Activated CD4-positive, alpha-beta T cell treated with anti-CD3 and anti-CD28 coated beads, Interleukin-10, Interleukin-2, amounts not matched to agents 100 ng/mL and 50 ng/mL, durations not matched to agents 16 hours and 8 hours (primary cell): ENCODE data around the gene ENTPD2.

Experiments used
- DNase-seq: peaks from one replicate; pipeline ENCODE4 v3.0.0-alpha.2; 2020

Gene ENTPD2

DNA sequence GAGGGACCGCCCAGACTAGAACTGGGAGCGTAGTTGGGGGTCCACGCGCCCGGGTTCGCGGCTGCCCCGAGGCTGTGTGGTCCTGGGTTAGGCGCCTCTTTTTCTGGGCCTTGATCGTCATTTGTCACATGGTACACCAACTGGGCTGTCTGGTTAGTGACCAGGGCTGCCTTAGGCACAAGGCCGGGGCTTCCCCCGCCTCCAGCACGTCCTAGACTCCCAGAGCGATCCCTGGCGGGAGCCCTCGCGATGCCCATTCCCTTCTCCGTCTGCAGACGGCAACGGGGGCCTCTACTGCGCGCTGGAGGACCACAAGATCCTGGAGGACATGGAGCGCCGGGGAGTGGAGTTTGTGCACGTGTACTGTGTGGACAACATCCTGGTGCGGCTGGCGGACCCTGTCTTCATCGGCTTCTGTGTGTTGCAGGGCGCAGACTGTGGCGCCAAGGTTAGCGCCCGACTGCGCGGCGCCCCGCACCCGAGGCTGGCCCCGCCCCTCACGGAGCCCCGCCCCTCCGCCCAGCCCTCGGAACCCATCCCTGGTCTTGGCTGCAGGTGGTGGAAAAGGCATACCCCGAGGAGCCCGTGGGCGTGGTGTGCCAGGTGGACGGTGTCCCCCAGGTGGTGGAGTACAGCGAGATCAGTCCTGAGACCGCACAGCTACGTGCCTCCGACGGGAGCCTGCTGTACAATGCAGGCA is 25.0 kb upstream of the ENTPD2 start:
- no peak for DNase-seq

DNA sequence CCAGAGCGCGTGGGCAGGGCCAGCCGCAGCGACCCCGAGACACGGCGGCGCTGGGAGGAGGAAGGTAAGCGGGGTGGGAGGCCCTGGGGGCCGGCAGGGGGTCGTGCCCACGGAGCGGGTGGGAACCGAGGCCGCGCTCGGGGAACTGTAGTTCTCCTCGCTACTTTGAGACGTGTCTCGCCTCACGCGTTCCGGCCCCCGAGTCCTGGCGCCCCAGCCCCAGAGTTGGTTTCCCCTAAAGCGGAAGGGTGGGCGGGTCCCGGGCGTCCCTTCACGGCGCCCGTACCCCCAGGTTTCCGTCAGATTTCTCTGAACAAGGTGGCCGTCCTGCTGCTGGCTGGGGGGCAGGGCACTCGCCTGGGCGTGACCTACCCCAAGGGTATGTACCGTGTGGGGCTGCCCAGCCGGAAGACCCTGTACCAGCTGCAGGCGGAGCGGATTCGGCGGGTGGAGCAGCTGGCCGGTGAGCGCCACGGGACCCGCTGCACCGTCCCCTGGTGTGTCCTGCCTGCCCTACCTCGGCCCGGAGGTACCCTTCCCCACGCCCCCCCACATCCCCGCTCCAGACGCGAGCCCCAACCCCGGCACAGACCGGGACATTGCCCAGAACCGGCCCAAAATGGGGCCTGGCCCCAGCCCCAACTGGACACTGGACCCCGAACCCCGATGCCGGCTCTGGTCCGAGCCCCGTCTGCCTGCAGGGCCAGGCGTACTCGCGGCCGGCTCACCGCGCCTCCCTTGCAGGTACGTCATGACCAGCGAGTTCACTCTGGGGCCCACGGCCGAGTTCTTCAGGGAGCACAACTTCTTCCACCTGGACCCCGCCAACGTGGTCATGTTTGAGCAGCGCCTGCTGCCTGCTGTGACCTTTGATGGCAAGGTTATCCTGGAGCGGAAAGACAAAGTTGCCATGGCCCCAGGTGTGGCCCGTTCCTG is 24.2 kb upstream of the ENTPD2 start:
- peak; percentile 57 for DNase-seq

DNA sequence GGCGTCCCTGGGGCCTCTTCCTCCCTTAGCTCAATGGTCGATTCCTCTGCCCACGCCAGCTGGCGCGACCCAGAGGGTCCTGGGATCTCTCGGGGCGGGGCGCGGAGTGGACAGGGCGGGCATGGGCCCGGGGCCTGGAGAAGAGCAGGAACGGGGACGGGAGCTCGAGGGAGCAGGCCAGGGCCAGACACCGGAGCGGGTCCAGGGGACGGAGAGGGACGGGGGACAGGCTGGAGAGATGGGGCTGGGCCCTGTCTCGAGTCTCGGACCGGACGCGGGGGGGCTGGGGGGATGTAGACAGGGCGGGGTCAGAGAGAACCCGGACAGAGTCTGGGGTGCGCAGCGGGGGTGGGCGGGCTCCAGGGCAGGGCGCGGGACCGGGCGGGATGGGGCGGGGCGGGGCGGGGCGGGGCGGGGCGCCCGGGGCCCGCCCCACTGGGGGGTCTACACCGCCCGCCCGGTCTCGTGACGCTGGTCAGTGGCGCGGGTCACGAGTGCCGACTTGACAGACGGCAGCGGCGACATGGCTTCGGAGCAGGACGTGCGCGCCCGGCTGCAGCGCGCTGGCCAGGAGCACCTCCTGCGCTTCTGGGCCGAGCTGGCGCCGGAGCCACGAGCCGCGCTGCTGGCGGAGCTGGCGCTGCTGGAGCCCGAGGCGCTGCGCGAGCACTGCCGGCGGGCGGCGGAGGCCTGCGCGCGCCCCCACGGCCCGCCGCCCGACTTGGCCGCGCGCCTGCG is 23.3 kb upstream of the ENTPD2 start, which contains the start of gene UAP1L1:
UAP1L1 (plus strand) TSS at position 508 of the 738 bp plus-strand sequence; CDS start at position 524, 16 bp downstream.
- peak; percentile 68 for DNase-seq

DNA sequence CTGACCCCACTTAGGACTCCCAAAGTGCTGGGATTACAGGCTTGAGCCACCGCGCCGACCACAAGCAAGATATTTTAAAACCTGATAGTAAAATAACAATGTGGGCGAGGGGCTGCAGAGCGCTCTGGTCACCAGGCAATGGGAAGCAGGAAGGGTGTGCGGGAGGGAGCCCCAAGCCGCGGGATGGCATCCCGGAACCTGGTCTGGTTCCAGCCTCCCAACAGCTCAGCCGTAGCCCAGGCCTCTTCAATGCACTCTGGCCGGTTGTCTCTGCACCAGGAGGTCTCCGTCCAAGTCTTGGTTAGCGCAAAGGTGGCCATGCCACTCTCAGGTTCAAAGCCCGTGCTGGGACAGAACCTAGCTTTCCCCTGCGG is 22.8 kb upstream of the ENTPD2 start:
- no peak for DNase-seq

DNA sequence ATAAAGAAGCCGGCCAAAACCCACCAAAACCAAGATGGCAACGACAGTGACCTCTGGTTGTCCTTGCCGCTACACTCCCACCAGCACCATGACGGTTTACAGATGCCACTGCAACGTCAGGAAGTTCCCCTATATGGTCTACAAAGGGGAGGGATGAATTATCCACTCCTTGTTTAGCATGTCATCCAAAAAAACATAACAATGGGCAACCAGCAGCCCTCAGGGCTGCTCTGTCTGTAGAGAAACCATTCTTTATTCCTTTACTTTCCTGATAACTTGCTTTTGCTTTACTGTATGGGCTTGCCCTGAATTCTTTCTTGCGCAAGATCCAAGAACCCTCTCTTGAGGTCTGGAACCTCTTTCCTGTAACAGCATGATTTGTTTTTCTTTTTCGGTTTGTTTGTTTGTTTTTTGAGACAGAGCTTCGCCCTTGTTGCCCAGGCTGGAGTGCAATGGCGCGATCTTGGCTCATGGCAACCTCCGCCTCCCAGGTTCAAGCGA is 21.5 kb upstream of the ENTPD2 start:
- no peak for DNase-seq

DNA sequence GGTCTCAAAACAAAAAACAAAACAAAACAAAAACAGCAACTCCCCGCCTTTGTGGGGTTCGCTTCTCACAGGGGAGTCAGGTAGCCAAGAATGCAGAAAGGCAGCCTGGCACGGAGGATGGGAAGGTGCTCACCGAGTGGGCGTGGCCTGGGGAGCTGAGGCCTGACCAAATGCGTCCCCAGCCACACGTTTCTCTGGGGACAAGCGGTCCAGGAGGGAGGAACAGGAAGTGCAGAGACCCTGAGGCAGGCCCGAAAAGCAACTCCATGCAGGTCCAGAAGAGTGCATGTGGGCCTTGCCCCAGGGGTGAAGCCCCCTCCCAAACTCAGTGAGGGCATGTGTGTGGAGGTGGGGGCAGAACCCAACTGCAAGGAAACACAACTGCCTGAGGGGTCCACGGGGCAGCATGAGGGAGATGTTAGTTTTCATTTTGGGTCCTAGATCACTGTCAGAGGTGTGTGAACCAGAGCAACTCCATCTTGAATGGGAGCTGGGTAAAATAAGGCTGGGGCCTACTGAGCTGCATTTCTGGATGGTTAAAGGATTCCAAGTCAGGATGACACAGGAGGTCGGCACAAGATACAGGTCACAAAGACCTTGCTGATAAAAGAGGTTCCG is 20.9 kb upstream of the ENTPD2 start:
- DNase-seq: no peak

DNA sequence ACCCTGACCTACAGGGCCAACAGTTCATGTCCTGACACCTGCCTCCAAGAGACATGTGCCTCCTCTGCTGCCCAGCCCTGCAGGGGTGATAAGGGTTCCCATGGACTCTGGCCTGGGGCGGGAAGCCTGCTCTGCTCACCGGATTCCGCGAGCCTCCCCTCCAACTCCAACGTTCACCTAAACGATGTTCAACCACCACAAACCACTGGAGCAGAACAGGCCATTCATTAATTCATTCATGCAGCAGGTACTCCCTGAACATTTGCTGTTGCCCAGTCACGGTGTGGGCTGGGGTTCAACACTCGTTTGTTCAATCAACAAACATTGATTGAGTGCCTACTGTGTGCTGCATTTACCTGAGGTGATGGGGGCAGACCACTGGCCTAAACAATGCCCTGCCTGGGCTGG is 20.1 kb upstream of the ENTPD2 start:
- DNase-seq: no peak

DNA sequence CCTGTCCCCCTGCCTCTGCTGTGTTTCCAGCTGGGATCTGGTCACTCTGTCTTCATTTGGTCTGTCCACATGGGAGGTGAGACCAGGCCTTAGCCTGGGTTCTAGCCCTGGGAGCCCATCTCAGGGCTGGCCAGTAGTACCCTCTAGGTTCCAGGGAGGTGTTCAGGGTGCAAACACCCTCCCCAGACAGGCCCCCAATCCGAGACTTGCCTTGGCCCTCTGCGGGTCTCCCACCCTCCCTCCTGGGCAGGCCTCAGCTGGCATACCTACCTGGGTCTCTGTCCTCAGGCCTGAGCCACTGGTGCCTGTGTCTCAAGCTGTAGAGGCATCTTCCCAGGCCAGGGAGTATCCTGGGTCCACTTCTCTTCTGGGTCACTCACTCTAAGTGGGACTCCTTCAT is 17.4 kb upstream of the ENTPD2 start:
- no peak for DNase-seq

DNA sequence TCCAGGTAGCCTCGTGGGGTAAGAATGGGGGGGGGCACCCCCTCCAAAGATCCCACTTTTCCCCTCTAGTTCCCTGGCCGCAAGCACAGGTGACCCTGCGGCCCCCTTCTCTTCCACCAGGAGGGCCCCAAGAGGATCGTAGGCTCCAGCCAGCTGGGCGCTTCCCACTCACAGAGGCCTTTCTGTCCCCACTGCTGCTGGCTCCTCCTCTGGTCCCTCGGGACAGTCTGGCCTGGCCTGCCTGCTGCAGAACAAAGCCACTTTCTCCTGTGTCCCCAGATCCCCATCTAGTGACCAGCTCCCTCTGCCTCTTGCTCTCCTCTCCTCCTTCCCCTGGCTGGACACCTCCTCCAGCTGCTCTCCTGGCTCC is 17.0 kb upstream of the ENTPD2 start:
- DNase-seq: no peak

DNA sequence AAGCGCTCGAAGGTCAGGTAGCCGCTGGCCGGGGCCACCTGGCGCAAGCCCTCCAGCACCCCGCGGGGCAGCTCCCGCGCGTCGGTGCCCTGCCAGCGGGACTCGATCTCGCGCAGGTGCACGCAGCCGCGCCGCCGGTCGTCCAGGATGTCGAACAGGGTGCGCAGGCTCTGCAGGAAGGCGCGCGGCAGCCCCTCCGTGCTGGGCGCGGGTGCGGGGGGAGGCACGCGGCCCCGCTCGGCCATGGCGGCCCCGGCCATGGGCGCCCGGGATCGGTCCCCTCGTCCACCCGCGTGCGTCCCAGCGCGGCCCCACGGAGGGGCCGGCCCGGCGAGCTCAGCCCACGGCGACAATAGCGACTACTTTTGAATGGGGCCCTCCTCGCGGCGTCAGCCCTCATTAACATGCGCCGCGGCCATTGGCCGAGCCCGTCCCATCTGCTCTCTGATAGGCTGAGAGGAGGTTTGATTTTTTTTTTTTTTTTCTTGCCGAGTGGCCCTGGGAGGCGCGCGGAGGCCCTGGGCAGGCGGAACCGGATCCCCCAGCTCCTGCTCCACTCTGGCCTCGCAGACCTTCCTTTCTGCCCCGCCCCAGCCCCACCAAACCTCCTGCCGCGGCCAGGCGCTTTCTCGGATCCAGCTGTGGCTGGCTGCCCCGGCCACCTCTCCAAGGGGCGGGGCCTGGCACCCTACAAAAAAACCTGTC is 16.5 kb upstream of the ENTPD2 start, which contains the start of gene SAPCD2:
SAPCD2 (minus strand) TSS at position 357 of the 705 bp plus-strand sequence; CDS start at position 260, 97 bp downstream.
- peak; percentile 91 for DNase-seq

DNA sequence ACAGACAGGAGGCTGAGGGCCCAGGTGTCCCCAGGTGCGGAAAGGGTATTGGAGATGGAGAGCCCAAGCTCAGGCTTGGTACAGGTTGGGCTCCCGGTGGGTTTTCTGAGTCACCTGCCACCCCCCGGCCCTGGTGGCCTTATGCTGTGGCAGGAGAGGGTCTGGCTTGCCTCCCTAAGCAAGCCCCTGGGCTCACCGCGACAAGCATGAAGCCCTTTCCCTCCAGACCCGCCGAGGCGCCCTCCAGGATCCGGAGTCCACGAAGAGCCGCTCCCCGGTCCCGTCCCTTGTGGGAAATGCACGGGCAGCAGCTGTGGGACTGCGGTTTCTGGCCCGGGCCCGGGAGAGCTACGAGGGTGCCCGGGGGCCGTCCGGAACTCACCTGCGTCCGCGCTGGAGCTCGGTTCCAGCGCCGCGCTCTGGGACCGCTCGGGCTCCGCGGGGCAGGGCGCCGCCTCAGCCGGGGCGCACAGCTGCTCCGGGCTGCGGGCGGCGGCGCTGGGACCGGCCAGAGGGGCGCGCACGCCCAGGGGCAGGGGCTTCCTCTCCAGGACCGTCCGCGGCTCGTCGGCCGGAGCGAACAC is 15.7 kb upstream of the ENTPD2 start:
- no peak for DNase-seq

DNA sequence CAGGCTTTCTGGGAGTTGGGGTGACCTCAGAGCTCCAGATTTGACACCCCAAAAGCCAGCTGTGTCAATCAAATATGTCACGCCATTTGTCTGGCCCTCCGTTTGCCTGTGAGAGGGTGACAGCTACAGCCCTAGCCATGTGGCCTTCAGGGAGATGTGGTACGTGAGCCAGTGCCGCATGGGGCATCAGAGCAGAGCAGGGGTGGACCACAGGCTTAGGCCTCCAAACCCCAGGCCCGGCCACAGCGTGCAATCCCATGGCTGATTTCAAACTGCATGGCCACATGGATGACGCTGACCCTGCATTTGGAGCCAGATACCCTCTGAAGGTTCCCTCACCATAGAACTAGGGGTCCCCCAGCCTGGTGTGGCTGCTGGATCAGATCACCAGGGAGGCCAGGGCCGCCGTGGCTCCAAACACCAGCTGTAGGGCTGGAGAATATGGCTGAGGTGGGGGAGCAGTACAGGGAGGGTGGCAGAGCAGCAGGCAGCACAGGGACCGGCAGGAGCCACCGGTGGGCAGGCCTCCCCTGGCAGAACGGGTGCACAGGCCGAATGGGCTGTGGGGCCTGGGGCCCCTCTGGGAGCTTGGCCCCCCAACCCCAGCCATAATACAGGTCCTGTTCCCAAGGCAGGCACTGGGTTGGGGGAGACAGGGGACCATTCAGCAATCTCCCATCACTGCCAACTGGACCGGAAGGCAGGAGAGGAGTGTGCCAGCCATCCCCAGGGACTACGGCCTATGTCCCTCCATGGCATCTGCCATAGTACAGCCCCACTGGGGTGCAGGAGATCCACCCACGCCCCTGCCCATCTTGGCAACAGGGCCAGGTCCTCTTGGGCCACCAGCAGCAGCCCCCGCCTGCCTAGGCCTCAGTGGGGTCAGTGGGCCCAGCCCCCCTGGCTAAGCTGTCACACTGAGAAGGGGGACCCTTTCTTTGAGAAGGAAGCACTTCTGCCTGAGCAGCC is 15.0 kb upstream of the ENTPD2 start:
- DNase-seq: no peak

DNA sequence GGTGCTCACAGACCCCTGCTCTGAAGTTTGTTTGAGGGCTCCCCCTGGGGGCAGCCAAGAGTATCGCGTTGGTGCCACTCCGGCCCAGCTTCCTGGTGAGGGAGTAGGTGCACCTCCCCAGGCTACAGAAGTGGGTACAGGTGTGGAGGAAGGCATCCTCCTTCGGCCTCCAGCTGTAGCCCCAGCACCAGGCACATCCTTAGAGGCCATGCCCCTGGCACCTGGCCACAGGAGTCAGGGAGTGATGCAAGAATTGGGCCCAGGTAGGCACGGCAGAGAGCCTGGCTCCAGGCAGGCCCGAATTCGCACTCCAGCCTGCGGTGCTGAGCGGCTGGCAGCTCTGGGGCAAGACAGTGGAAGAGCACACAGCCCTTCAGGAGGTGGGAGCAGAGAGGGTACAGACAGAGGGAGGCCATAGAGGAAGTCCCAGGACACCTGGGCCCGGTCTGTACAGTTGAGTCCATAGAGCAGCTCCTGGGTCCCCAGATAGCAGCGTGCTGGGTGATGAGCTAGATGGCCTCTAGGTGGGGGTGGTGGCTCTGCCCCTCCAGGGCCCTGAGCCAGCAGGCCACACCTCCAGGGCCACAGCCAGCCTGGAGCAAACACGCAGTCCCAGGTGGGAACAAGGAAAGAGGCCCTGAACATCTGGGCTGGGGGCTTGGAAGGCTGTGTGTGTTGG is 14.1 kb upstream of the ENTPD2 start:
- peak; percentile 92 for DNase-seq

DNA sequence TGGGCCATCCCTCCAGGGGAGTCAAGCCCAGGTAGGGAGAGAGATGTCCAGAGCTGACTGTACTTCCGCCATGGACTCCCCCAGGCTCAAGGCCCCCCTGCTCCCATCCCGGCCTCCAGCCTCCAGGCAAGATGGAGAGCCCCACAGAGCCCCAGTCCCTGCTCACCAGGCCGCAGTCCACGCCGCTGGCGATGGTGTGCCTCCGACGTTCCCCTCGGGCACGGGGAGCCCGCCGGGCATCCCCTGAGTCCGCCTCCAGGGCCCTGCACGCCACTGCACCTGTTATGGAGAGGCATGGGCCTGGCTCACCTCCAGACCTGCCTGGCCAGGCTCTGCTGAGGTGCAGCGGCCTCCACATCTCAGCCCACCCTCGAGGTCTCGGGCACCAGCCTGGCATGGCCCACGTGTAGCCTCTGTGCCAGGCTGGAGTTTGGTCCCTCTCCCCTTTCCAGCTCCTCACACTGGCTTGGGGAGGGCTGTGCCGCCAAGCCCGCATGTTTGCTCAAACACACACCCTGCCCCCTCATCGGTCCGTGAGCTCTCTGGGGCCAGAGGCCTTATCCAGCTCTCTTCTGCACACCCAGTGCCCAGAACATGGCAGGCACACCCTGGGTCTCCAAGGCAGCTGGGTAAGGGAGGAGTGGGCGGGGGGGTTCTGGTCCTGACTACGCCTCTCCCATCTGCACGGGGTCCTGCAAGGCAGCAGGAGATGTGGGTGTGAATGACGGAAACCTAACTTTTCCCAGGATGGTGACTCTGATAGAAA is 12.4 kb upstream of the ENTPD2 start:
- DNase-seq: no peak

DNA sequence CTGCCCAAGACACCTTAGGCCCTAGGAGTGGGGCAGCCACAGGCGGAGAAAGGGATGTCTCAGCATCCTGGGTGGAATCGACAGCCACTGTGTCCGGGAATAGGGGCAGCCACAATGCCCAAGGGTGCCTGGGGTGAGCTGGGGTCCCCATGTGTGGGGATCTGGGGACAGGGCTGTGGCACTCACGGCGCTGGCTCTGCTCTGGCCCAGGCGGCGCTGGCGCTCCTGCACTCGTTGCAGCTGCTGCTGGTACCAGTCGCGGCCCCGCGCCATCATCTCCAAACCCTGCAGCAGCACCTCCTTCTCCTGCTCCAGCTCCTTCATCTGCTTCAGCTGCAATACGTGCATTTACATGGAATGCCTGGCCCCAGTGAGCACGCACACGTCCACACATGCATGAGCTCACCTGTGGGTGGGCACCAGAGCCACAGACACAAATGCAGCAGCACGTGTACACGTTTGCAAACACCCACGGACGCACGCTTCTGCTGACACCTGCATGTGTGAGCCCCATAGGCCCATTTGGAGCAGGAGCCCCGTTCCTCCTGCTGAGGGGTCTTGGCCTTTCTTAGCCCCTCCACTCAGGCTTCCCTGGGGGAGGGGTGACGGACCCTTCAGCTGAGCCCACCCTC is 11.6 kb upstream of the ENTPD2 start:
- DNase-seq: no peak

DNA sequence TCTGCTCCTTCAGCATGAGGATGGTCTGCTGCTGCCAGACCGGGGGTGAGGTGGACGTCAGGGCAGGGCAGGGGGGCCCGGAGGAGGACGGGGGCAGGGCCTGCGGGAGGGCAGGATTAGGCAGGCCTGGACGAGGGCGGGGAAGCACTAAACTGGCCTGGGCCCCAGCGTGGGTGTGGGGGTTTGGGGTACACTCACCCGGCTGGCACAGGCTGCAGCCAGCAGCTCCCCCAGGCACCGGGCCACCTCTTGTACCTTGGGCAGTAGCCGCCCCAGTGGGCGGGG is 11.0 kb upstream of the ENTPD2 start:
- no peak for DNase-seq

DNA sequence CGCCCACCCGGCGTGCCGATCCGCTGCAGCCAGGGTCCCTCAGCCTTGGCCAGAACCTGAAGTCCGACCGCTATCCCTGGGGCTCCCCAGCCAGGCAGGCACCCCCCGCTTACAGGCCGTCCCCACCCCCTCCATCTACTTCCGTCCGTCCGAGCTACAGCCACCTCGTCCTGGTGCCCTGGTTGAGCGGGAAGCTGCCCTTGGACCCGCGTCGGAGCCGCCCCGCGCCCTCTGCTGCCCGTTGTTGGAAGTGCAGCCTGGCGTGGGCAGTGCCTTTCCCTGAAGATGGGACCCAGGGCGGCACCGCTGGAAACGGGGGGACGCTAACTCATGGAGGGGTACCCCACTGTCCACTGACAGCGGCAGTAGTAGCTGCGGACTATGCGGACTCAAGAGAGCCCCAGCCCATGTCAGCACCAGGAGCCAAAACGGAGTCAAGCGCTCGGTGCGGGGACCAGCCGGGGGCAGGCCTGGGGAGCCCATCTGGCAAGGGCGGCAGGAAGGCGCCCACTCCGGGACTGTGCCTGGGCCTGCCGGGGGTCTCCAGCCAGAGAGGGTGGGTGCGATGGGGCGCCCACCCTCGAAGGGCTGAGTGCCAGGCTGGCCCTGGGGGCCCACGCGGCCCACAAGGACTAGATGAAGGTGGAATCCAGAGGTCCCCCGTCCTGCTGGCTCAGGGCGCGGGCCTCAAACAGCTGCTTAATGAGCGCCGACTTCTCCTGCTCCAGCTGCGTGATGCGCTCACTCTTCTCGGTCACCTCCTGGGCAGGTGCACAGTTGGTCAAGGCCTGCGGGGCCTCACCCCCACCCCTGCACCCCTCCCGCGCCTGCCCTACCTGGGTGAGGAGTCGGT is 10.4 kb upstream of the ENTPD2 start:
- peak; percentile 72 for DNase-seq
